ENCODE measurements around the gene CTNND1.
A peak's percentile ranks its signal among the peaks of the same experiment; 100 is the strongest.
"Not testable (repeated sequence)": the region's sequence is repeated elsewhere in the genome, so short reads cannot be mapped to it uniquely, and the experiment has no call there.

Gene CTNND1

DNA sequence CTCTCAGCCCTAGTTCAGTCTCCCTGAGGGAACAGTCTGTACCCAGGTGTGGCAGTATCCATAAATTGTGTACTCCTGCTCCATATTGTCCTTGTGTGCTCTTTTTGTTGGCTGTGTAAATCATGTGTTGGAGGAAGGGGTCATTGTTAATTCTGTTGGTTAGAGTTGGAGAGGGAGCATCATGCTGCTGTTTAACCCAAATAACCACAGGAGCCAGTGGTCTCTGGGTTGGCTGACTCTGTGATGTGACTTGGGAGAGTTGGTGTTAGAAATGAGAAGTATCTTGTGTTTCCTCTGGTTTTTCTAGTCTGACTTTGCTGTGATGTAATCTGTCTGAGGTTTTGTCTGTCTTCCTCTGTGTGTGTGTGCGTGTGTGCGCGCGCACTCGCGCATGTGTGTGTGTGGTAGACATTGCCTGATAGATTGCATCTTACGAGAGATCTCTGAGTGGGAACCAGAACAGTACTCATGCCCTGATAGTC is 30.5 kb downstream of the CTNND1 start:
- DNase-seq: peak; percentile 76 to 82

DNA sequence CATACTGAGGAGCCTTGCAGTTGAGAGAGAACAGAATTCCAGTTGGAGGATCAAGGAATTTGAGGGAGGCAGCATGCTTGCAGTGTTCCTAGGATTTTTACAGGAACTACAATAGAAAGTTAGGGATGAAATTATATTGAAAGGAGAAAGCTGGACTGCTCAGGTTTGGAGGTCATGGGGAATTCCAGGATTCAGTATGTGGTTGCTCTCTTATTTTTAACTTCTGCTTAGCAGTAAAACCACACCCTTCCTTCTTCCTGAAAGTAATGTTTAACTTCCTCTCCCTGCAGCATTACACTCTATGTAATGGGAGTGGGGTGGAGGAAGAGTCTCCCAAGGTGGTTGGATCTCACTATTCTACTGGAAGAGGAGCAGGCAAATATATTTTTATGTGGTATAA is 31.3 kb downstream of the CTNND1 start:
- DNase-seq: no peak

DNA sequence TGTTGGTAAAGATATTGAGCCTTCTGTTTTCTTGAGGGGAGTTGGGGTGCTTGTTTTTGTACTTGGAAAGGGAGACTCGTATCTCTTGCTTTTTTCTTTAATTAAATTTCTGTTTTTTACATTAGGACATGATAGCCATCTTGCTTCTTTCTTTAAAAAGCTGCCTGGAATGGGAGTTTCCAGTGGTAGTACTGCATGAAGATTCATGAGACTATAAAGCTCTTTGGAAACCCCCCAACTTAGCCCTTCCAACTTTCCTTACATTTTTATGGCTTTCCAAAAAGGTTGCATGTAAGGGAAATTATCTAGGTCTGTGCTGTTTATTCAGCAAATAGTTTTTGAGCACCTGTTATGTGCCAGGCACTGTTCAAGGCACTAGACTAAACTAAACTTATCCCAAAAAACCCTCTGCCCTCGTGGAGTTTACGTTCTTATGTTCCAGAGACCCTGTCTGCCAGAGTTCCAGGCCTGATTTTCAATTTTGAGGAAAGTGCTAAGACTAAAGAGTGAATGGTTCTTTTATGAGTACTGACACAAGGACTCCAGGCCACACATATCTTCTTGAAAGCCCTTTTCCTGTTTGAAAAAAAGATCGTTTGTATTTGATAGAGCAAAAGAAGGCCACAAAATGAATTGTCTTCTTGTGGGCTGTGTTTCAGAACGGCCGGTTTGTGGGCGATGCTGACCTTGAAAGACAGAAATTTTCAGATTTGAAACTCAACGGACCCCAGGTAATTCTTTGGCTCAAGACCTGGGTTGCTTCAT is 31.9 kb downstream of the CTNND1 start:
- no peak for DNase-seq

DNA sequence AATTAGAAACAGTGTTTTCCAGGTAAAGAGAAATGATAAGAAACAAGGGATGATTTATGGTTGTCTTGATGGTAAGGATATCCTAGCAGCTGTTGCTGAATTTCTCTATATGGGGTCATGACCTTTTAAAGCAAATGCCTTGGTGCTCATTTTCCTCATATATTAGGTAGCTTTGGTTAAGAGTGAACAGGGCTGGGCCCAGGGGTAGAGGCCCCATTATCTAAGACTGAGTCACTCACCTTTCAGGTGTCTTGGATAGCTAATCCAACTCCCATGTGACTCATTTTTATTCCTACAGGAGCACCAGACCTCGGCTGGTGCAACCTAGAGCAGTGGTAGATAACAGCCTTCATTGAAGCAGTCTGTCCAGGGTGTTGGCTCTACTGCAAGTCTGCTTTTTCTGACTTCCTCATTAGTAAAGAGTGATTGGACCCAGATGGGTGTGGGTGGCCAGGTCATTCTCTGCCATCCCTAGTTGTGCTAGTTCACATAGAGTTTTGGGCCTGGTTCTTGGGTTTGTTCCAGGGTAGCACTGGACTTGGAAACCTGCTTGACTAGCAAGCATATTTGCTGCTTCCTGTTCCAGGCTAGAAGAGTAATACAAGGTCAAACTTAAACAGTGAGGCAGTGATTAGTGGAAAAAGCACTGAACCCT is 37.4 kb downstream of the CTNND1 start:
- DNase-seq: no peak

DNA sequence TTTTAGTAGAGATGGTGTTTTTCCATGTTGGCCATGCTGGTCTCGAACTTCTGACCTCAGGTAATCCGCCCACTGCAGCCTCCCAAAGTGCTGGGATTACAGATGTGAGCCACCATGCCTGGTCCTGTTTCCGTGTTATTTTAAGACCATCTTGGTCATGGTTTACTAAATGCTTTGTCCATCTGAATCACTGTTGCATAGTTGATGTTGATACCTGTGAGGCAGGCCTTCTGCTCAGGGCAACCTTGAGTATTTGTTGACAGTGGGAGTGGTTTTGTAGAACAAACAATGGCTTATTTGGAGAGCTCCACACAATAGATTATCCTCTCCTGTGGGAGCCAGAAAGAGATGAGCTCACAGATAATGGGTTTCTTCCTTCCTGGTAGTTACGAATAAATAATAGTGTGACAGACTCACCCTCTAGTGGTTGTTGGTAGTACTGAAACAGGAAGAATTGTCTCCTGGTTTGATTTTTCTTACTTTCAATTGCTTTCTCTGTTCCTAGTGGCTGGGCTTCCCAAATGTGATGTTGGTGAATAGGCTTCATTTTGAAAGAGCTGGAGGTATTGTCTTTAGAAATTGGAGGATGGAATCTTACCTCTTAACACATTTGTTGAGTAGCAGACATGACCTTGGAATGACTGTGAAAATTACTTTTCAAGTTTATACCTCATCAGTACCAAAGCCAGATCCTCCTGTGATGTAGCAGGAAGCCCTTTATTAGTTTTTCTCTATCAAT is 39.0 kb downstream of the CTNND1 start:
- DNase-seq: no peak

DNA sequence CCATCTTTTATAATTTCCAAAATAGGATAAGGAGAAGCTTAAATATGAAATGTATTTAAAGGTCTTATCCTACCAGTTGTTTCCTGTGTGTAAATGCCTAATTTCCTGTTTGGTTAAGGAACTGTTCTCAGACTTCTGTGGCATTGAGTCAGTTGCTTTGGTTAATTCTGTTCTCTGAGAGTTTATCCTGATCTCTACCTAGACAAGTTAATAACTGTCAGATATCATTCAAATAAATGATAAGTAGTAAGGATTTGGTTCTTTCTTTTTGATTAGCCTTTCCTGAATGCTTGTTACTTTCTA is 39.5 kb downstream of the CTNND1 start:
- DNase-seq: no peak

DNA sequence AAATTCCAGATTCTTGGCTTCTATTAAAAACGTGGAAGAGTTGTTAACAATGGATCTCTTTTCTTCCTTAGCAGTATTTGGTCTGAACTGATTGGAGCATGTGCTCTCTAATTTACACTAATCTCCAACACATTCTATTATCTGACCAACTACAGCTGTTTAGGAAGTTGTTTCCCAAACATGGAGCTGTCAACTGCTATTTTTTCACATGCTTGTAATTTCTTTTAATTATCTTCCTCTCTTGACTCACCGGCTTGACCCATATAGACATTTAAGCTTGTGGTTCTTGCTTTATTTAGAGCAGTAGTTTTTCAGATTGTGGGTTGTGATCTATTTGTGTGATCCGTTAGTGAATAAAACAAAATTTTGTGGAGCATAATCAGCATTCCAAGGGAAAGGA is 40.8 kb downstream of the CTNND1 start:
- no peak for DNase-seq

DNA sequence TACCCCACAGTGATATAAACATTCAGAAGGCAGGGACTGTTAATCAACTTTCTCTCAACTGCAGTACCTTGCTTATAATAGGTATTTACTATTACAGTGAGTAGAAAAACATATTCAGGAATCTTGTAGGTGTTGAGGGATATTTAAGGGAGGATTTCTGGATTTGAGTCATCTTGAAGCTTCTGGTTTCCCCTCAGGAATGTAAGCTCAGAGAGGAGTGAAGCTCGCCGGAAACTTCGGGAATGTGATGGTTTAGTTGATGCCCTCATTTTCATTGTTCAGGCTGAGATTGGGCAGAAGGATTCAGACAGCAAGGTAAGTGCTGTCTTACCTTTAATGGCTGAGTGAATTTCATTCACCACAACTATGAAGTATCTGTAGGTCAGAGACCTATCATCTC is 42.9 kb downstream of the CTNND1 start:
- no peak for DNase-seq

DNA sequence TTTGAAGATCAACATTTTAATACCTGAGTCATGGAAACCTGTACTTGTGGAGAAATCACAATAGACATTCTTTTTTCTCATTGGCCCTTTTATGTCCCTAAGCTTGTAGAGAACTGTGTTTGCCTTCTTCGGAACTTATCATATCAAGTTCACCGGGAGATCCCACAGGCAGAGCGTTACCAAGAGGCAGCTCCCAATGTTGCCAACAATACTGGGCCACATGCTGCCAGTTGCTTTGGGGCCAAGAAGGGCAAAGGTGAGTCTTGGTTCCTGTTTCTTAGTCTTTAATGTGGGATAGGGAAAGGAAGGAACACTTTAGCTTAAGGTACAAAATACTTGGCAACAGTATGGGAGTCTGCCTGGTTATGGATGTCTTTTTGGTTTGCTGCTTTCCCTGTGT is 44.2 kb downstream of the CTNND1 start:
- no peak for DNase-seq

DNA sequence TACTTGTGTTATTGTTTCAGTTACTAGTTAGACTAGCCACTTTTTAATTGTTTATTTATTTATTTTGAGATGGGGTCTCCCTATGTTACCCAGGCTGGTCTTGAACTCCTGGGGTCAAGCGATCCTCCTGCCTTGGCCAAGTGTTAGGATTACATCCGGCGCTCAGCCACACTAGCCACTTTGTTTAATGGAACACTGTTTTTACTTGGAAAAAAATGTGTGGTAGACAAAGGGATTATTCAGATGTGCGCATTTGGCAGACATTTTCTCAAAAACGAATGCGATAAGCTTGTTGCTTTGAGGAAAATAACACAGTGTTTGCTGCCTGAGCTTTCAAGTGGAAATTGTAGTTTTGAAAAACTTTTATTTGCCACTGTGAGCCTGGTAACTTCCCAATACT is 51.0 kb downstream of the CTNND1 start:
- DNase-seq: no peak

DNA sequence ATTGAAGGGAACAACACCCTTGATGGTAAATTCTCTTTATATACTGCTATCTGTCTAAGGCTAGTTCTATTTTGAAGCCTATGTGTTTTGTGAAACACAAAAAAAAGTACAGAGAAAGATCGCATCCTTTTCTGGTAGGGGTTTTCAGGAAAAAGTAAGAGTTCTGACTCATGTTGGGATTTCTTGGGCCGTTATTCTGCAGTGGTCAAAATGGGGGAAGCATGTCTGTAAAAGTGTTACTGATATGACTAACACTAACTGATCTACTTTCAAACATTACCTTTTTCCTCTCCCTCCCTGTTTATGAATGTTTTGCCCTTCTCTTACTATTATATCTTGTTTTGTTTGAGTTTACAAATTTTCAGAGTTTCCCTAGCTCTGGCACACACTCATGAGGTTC is 53.9 kb downstream of the CTNND1 start:
- DNase-seq: no peak

DNA sequence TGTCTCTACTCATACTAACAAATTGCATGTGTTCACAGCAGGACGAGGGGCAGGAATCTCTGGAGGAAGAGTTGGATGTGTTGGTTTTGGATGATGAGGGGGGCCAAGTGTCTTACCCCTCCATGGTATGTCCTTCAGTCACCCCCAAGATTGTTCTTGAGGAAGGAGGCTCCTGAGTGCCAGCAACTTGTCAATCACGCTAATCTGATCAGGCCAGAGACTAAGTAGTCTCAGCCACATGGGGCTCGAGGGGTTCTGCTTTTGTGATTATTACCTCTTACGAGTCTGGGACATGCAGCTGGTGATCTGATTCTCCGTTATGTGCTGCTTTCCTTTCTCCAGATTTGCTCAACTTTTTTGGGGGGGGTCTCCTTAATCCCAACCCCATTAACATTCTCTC is 54.3 kb downstream of the CTNND1 start:
- no peak for DNase-seq

DNA sequence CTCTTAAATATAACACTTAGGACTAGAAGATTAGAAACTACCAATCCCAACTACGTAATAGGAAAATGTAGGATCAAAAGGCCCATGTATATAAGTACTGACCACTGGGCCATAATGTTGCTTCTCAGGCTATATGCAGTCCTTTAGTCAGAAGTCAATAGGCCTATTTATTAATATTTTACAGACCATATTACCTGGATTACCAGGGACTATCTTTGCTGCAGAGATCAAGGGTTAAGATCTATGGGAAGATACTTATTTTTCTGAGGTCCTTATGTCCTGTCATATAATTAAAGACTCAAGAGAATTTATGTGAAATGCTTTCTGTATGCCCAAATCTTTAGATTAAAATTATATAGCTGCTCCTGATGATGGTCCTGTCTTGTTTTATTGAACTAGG is 57.2 kb downstream of the CTNND1 start:
- no peak for DNase-seq

DNA sequence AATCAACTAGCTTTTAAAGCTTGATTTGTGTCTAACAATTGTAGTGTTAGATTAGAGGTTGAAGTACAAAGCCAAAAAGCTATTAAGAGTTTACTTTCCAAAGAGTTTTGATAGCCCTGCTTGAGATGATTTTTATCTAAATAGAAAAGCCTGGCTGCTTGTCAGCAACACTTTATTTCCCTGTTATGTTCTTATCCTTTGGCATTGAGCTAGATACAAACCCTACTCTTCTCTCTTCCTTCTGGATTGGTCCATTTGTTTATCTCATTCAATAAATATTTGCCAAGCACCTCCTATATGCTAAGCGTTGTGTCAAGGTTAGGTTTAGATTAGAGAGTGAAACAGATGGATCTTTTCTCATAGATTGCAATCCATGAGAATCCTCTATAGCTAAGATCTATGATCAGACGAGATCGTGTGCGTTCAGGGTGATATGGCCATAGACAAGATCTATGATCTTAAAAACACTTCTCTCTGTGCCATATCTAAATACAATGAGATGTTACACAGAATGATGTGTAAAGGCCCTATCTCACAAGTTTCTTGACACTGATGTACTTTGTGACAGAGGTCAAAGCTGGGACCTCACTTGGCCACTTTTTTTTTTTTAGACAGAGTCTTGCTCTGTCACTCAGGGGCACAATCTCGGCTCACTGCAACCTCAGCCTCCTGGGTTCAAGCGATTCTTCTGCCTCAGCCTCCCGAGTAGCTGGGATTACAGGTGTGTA is 57.8 kb downstream of the CTNND1 start:
- DNase-seq: no peak

DNA sequence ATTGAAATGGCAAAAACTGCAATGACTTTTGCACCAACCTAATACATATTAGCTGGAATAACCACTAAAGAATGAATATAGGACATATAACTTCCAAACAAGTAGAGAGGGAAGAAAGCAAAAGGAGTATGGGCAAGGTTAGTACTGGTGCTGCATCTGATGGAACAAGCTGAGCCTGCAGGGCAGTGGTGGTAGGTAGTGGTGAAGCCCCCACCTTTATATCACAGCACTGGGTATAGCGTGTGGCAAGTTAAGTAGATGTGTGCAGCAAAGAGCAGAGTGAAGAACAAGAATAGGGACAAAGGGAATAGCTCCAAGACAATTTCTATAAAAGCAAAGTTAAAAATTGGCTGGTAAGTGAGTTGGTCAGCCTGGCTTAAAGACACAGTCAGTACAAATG is 62.3 kb downstream of the CTNND1 start:
- DNase-seq: no peak

DNA sequence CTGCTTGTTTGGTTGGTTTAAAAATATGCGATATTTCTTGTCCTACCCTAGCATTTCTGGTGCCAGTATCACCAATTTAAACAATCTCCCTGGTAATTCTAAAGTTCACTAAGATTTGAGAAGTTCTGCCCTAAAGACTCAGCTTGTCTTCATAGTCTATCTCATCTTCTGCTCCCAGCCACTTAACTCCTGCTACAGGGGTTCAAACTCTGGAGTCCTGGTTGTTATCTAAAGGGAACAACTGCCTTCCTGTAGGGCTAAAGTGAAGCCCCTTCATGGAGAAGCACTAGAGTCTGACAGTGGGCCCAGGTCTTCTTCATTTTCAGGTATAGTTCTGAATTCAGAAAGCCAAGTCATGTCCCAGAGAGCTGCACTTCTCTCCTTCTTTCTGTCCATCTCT is 73.2 kb downstream of the CTNND1 start:
- no peak for DNase-seq

DNA sequence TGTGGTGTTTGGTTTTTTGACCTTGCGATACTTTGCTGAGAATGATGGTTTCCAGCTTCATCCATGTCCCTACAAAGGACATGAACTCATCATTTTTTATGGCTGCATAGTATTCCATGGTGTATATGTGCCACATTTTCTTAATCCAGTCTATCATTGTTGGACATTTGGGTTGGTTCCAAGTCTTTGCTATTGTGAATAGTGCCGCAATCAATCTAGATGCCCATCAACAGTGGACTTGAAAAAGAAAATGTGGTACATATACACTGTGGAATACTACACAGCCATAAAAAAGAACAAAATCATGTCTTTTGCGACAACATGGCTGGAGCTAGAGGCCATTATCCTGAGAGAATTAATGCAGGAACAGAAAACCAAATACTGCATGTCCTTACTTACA is 77.0 kb downstream of the CTNND1 start:
- not testable (repeated sequence) for DNase-seq

DNA sequence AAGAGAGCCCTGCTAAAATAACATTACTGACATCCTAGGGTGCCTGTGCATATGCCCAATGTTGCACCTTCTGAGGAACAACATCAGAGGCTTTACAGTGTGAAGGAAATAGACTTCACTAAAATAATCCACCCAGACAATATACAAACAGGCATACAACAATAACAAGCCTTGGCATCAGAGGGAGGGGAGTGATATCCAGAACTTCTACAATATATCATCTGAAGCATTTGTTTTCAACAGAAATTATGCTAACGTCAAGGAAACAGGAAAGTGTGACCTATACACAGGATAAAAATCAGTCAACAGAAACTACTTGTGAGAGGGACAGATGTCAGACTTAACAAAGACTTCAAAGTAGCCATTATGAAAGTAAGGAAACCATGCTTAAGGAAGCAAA is 81.3 kb downstream of the CTNND1 start:
- DNase-seq: no peak

DNA sequence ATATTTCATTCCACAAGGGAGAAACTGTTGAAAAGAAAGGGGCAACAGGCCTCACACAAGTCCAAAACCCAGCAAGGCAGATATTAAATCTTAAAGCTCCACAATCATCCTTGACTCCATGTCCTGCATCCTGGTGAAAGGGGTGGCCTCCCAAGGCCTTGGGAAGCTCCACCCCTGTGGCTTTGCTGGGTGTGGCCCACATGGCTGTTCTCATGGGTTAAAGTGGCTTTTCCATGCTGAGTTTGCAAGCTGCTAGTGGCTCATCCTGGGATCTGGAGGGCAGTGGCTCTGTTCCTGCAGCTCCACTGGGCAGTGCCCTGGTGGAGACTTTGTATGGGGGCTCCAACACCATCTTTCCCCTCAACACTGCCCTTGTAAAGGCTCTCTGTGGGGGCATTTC is 106.4 kb downstream of the CTNND1 start:
- no peak for DNase-seq

DNA sequence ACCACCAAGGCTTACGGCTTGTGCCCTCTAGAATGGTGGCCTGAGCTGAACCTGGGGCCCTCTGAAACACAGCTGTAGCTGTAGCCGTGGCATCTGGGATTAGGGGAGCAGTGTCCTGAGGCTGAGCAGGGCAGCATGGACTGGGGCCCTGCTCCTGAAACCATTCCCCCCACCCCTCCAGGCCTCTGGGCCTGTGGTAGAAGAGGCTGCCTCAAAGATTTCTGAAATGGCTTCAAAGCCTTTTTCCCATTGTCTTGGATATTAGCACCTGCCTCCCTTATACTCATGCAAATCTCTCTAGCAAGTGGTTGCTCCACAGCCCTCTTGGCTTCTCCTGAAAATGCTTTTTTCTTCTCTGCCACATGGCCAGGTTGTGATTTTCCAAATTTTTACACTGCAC is 106.9 kb downstream of the CTNND1 start:
- DNase-seq: no peak
